Measurements from ENCODE around the gene GRAMD2A. TPM values are rescaled to one million over a fixed set of nuclear protein-coding genes. Genes with fewer than 3 reads are reported as not detected.

The GRAMD2A gene
- total RNA-seq, 1 donor from 2014 or later, result 5.5 TPM

GRCh38 chr15:72124218-72124617 is 73.4 kb downstream of the GRAMD2A start:
- no peak for TF ChIP-seq CTCF (IDR thresholded peaks at IDR 0.05; ENCODE audit: insufficient read depth, low read length, severe bottlenecking)
- no peak for FAIRE-seq
- no peak for DNase-seq (ENCODE audit: low read depth)
- H3K27me3 ChIP-seq (ENCODE audit: control insufficient read depth, insufficient read depth, low read length), result no peaks in the 10 kb centered on the region
- H3K36me3 ChIP-seq (ENCODE audit: control insufficient read depth, insufficient read depth, low read length), result no peaks in the 10 kb centered on the region
- no peak overlapping the region for H3K4me3 ChIP-seq (ENCODE audit: low read depth, low read length)

- FAIRE-seq (no peak), DNase-seq (ENCODE audit: low read depth) (peak; percentile 93)
- Histone ChIP-seq H3K36me3 (ENCODE audit: control insufficient read depth, insufficient read depth, low read length) (no peaks in the 10 kb centered on the region), H3K4me3 (ENCODE audit: low read depth, low read length) (peak within 1 kb of the TSS; percentile 98), H3K27me3 (ENCODE audit: control insufficient read depth, insufficient read depth, low read length) (no peaks in the 10 kb centered on the region)
- peak; percentile 18 for TF ChIP-seq CTCF (IDR thresholded peaks at IDR 0.05; ENCODE audit: insufficient read depth, low read length, severe bottlenecking)
These were observed 79.3 kb downstream of the GRAMD2A start, which contains the start of the genes MYO9A and SENP8 for GRCh38 chr15:72118017-72118978. Gene MYO9A (minus strand): TSS chr15:72118150. CDS start chr15:72046563, 71,587 bp downstream. Gene SENP8 (plus strand): TSS chr15:72118403. CDS start chr15:72139624, 21,221 bp downstream.

- TF ChIP-seq CTCF (IDR thresholded peaks at IDR 0.05; ENCODE audit: insufficient read depth, low read length, severe bottlenecking), result no peak
These were observed 80.0 kb downstream of the GRAMD2A start for GRCh38 chr15:72117486-72118016.

GRCh38 chr15:72116731-72117485 is 80.7 kb downstream of the GRAMD2A start:
- DNase-seq (ENCODE audit: low read depth) (peak; percentile 22), FAIRE-seq (no peak)
- H3K4me3 ChIP-seq (ENCODE audit: low read depth, low read length), result peak overlapping the region; percentile 98
- TF ChIP-seq CTCF (IDR thresholded peaks at IDR 0.05; ENCODE audit: insufficient read depth, low read length, severe bottlenecking), result no peak
- no peaks in the 10 kb centered on the region for H3K27me3 ChIP-seq (ENCODE audit: control insufficient read depth, insufficient read depth, low read length)
- no peaks in the 10 kb centered on the region for H3K36me3 ChIP-seq (ENCODE audit: control insufficient read depth, insufficient read depth, low read length)

More at GRCh38 chr15:72117486-72118016, 80.0 kb downstream of the GRAMD2A start:
- Histone ChIP-seq H3K36me3 (ENCODE audit: control insufficient read depth, insufficient read depth, low read length) (no peaks in the 10 kb centered on the region), H3K27me3 (ENCODE audit: control insufficient read depth, insufficient read depth, low read length) (no peaks in the 10 kb centered on the region), H3K4me3 (ENCODE audit: low read depth, low read length) (peak overlapping the region; percentile 98)
- FAIRE-seq (no peak), DNase-seq (ENCODE audit: low read depth) (peak; percentile 52)

GRCh38 chr15:72113347-72114031 is 84.1 kb downstream of the GRAMD2A start:
- H3K4me3 ChIP-seq (ENCODE audit: low read depth, low read length), result no peak overlapping the region
- no peaks in the 10 kb centered on the region for H3K36me3 ChIP-seq (ENCODE audit: control insufficient read depth, insufficient read depth, low read length)
- DNase-seq (ENCODE audit: low read depth) (no peak), FAIRE-seq (no peak)
- no peaks in the 10 kb centered on the region for H3K27me3 ChIP-seq (ENCODE audit: control insufficient read depth, insufficient read depth, low read length)
- no peak for TF ChIP-seq CTCF (IDR thresholded peaks at IDR 0.05; ENCODE audit: insufficient read depth, low read length, severe bottlenecking)
